WTC11 (cell line): Measurements from ENCODE around the gene GOLGA5. TPM values are rescaled to one million over a fixed set of nuclear protein-coding genes. Genes with fewer than 3 reads are reported as not detected.

Experiments
- ATAC-seq: fragments of 200-7000 bp; cut with Tn5 transposase; 2 replicates; pipeline ENCODE4 v1.10.0; 2021; ENCODE audit warnings: mild to moderate bottlenecking, moderate library complexity
- CTCF ChIA-PET: fragments of 300-600 bp; sonication (Branson Sonifier 250); formaldehyde crosslinking; loops from one replicate; lab custom pipeline; 2021; ENCODE audit warnings: antibody characterized with exemption; lab: Charles Lee
- POLR2A ChIA-PET: fragments of 350-600 bp; sonication (Branson Sonifier 250); formaldehyde crosslinking; loops from one replicate; lab custom pipeline; 2021; ENCODE audit warnings: antibody characterized with exemption; lab: Charles Lee
- DNase-seq: peaks from one replicate; pipeline ENCODE4 v3.0.0; 2021; ENCODE audit warnings: low spot score
- H3K27ac Mint-ChIP-seq: 2 replicates; pipeline ENCODE4 v1.8.0; 2021; ENCODE audit warnings: mixed read lengths
- H3K27me3 Mint-ChIP-seq: 2 replicates; pipeline ENCODE4 v1.8.0; 2021; ENCODE audit warnings: low read depth, mild to moderate bottlenecking, moderate library complexity, mixed read lengths
- H3K36me3 Mint-ChIP-seq: 2 replicates; pipeline ENCODE4 v1.8.0; 2021; ENCODE audit warnings: mixed read lengths
- H3K4me1 Mint-ChIP-seq: 2 replicates; pipeline ENCODE4 v1.8.0; 2022; ENCODE audit warnings: mixed read lengths
- H3K4me3 Mint-ChIP-seq: 2 replicates; pipeline ENCODE4 v1.8.0; 2021; ENCODE audit warnings: mild to moderate bottlenecking, moderate library complexity, mixed read lengths
- H3K9me3 Mint-ChIP-seq: 2 replicates; pipeline ENCODE4 v1.8.0; 2021; ENCODE audit warnings: mixed read lengths
- ATF3 ChIP-seq: sonication (generic); formaldehyde crosslinking; conservative IDR thresholded peaks from 2 replicates; pipeline ENCODE4 v1.8.1; 2022; ENCODE audit warnings: mild to moderate bottlenecking, missing genetic modification reagents
- CTCF ChIP-seq: fragments of 200-600 bp; IDR thresholded peaks from 2 replicates; pipeline ENCODE4 v1.8.0; 2022; ENCODE audit warnings: antibody characterized with exemption
- GABPB1 ChIP-seq: sonication (generic); formaldehyde crosslinking; IDR thresholded peaks from 2 replicates; pipeline ENCODE4 v1.8.1; 2023; ENCODE audit warnings: mild to moderate bottlenecking, missing genetic modification reagents
- IRF1 ChIP-seq: sonication (generic); formaldehyde crosslinking; IDR thresholded peaks from 2 replicates; pipeline ENCODE4 v1.8.0; 2023; ENCODE audit warnings: missing genetic modification reagents
- KAT7 ChIP-seq: sonication (generic); formaldehyde crosslinking; IDR thresholded peaks from 2 replicates; pipeline ENCODE4 v1.8.1; 2023; ENCODE audit warnings: missing genetic modification reagents, mild to moderate bottlenecking, borderline replicate concordance
- MLX ChIP-seq: sonication (generic); formaldehyde crosslinking; IDR thresholded peaks from 2 replicates; pipeline ENCODE4 v1.8.1; 2023; ENCODE audit warnings: mild to moderate bottlenecking, missing genetic modification reagents, moderate library complexity
- NFE2L1 ChIP-seq: sonication (generic); formaldehyde crosslinking; IDR thresholded peaks from 2 replicates; pipeline ENCODE4 v1.8.1; 2023; ENCODE audit warnings: missing genetic modification reagents
- OVOL2 ChIP-seq: fragments of 250-450 bp; sonication (Bioruptor Pico); IDR thresholded peaks from 2 replicates; pipeline ENCODE4 v1.9.0; 2021; ENCODE audit warnings: mild to moderate bottlenecking, borderline replicate concordance
- RELA ChIP-seq: sonication (generic); formaldehyde crosslinking; IDR thresholded peaks from 2 replicates; pipeline ENCODE4 v1.8.1; 2022; ENCODE audit warnings: missing genetic modification reagents, mild to moderate bottlenecking, borderline replicate concordance
- TCF7 ChIP-seq: sonication (generic); formaldehyde crosslinking; IDR thresholded peaks from 2 replicates; pipeline ENCODE4 v1.8.0; 2022; ENCODE audit warnings: mild to moderate bottlenecking, low read depth, missing genetic modification reagents, moderate library complexity
- ZBTB21 ChIP-seq: sonication (generic); formaldehyde crosslinking; IDR thresholded peaks from 2 replicates; pipeline ENCODE4 v1.8.1; 2023; ENCODE audit warnings: mild to moderate bottlenecking, missing genetic modification reagents, borderline replicate concordance
- ZMAT4 ChIP-seq: fragments of 250-450 bp; sonication (Bioruptor Pico); IDR thresholded peaks from 2 replicates; pipeline ENCODE4 v1.9.0; 2021; ENCODE audit warnings: mild to moderate bottlenecking
- ZNF317 ChIP-seq: sonication (generic); formaldehyde crosslinking; IDR thresholded peaks from 2 replicates; pipeline ENCODE4 v1.8.1; 2023; ENCODE audit warnings: low read depth, mild to moderate bottlenecking, moderate library complexity, missing genetic modification reagents, borderline replicate concordance
- ZNF396 ChIP-seq: fragments of 250-450 bp; sonication (Bioruptor Pico); IDR thresholded peaks from 2 replicates; pipeline ENCODE4 v1.8.0; 2021; ENCODE audit warnings: mild to moderate bottlenecking, moderate library complexity, borderline replicate concordance
- ZNF416 ChIP-seq: fragments of 250-450 bp; sonication (Bioruptor Pico); IDR thresholded peaks from 2 replicates; pipeline ENCODE4 v1.9.0; 2021; ENCODE audit warnings: mild to moderate bottlenecking, inconsistent platforms
- ZNF423 ChIP-seq: fragments of 250-450 bp; sonication (Bioruptor Pico); IDR thresholded peaks from 2 replicates; pipeline ENCODE4 v2.1.2; 2022; ENCODE audit warnings: mild to moderate bottlenecking, moderate library complexity
- ZNF671 ChIP-seq: fragments of 250-450 bp; sonication (Bioruptor Pico); IDR thresholded peaks from 2 replicates; pipeline ENCODE4 v1.8.0; 2021; ENCODE audit warnings: mild to moderate bottlenecking
- total RNA-seq: library from RNA; stranded (reverse); gene quantifications from 3 replicates; pipeline ENCODE4 v1.2.3, GENCODE V29; 2021
- TF ChIP-seq, protein P1 (sequence below): fragments of 250-450 bp; sonication (Bioruptor Pico); IDR thresholded peaks from 2 replicates; pipeline ENCODE4 v1.9.0; 2021; ENCODE audit warnings: moderate library complexity, mild to moderate bottlenecking, inconsistent platforms, borderline replicate concordance
- TF ChIP-seq, protein P2 (sequence below): sonication (generic); formaldehyde crosslinking; IDR thresholded peaks from 2 replicates; pipeline ENCODE4 v1.8.0; 2023; ENCODE audit warnings: missing genetic modification reagents, mild to moderate bottlenecking, borderline replicate concordance
- TF ChIP-seq, protein P3 (sequence below): fragments of 250-450 bp; sonication (Bioruptor Pico); conservative IDR thresholded peaks from 2 replicates; pipeline ENCODE4 v1.9.0; 2021; ENCODE audit warnings: mild to moderate bottlenecking

The GOLGA5 gene
- total RNA-seq, 1 experiment from 2014 or later, result 27.0 TPM

- no peak for TF ChIP-seq ZMAT4 (CRISPR knock-in tag)
- TF ChIP-seq, protein P1, sequence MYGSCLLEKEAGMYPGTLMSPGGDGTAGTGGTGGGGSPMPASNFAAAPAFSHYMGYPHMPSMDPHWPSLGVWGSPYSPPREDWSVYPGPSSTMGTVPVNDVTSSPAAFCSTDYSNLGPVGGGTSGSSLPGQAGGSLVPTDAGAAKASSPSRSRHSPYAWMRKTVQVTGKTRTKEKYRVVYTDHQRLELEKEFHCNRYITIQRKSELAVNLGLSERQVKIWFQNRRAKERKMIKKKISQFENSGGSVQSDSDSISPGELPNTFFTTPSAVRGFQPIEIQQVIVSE (CRISPR knock-in tag), result no peak
- TF ChIP-seq, protein P2, sequence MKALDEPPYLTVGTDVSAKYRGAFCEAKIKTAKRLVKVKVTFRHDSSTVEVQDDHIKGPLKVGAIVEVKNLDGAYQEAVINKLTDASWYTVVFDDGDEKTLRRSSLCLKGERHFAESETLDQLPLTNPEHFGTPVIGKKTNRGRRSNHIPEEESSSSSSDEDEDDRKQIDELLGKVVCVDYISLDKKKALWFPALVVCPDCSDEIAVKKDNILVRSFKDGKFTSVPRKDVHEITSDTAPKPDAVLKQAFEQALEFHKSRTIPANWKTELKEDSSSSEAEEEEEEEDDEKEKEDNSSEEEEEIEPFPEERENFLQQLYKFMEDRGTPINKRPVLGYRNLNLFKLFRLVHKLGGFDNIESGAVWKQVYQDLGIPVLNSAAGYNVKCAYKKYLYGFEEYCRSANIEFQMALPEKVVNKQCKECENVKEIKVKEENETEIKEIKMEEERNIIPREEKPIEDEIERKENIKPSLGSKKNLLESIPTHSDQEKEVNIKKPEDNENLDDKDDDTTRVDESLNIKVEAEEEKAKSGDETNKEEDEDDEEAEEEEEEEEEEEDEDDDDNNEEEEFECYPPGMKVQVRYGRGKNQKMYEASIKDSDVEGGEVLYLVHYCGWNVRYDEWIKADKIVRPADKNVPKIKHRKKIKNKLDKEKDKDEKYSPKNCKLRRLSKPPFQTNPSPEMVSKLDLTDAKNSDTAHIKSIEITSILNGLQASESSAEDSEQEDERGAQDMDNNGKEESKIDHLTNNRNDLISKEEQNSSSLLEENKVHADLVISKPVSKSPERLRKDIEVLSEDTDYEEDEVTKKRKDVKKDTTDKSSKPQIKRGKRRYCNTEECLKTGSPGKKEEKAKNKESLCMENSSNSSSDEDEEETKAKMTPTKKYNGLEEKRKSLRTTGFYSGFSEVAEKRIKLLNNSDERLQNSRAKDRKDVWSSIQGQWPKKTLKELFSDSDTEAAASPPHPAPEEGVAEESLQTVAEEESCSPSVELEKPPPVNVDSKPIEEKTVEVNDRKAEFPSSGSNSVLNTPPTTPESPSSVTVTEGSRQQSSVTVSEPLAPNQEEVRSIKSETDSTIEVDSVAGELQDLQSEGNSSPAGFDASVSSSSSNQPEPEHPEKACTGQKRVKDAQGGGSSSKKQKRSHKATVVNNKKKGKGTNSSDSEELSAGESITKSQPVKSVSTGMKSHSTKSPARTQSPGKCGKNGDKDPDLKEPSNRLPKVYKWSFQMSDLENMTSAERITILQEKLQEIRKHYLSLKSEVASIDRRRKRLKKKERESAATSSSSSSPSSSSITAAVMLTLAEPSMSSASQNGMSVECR, result no peak
- TF ChIP-seq ATF3 (CRISPR knock-in tag), result no peak
- TF ChIP-seq IRF1 (CRISPR knock-in tag), result no peak
- Mint-ChIP-seq H3K4me1 (peaks cover 19% of the 10 kb centered on the region), H3K27ac (no peak overlapping the region), H3K27me3 (peaks cover 28% of the 10 kb centered on the region), H3K4me3 (no peak overlapping the region), H3K9me3 (peaks cover 7% of the 10 kb centered on the region), H3K36me3 (peaks cover 8% of the 10 kb centered on the region)
- DNase-seq (no peak), ATAC-seq (no peak)
- ChIA-PET POLR2A (no interaction called here), CTCF (interaction anchor here (1.6 kb wide), 1 partner anchor 36 kb away, joined by 3 read pairs; no protein-coding TSS in a partner anchor)
These were observed 43.1 kb upstream of the GOLGA5 start for GRCh38 chr14:92750994-92751400.

DNA sequence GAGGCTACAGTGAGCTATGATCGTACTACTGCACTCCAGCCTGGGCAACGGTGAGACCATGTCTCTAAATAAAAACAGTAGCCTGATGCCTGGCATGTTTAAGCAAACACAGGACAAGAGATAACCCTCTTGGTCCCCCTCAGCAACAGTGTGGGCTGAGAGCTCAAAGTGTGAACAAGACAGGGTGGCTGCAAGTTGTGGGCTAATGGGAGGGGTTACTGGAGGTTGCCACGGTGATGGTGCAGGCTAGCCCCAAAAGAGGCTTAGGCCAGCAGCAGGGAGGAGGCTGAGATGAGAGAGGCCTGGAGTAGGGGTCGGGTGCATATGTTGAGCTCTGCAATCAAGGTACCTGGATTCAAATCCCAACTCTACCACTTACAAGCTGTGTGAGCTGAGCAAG is 42.3 kb upstream of the GOLGA5 start:
- H3K36me3 Mint-ChIP-seq, result peaks cover 3% of the 10 kb centered on the region
- TF ChIP-seq ATF3 (CRISPR knock-in tag) (no peak), CTCF (no peak), MLX (no peak), OVOL2 (CRISPR knock-in tag) (no peak), ZBTB21 (CRISPR knock-in tag) (no peak)
- ATAC-seq (no peak), DNase-seq (no peak)
- peaks cover 28% of the 10 kb centered on the region for H3K27me3 Mint-ChIP-seq
- ChIA-PET POLR2A (no interaction called here), CTCF (no interaction called here)
- H3K4me3 Mint-ChIP-seq, result no peak overlapping the region
- peaks cover 7% of the 10 kb centered on the region for H3K9me3 Mint-ChIP-seq
- peaks cover 19% of the 10 kb centered on the region for H3K4me1 Mint-ChIP-seq
- no peak overlapping the region for H3K27ac Mint-ChIP-seq

GRCh38 chr14:92753250-92753649 is 40.9 kb upstream of the GOLGA5 start:
- Mint-ChIP-seq H3K4me1 (peaks cover 7% of the 10 kb centered on the region; the same call in 1 of the 2 replicates), H3K4me3 (no peak overlapping the region), H3K36me3 (no peaks in the 10 kb centered on the region), H3K27ac (no peak overlapping the region), H3K27me3 (peaks cover 25% of the 10 kb centered on the region), H3K9me3 (peaks cover 7% of the 10 kb centered on the region)
- ATAC-seq (no peak), DNase-seq (no peak)
- POLR2A ChIA-PET, result no interaction called here
- CTCF ChIA-PET, result interaction anchor here (0.8 kb wide), 1 partner anchor 66 kb away, joined by 3 read pairs; no protein-coding TSS in a partner anchor
- TF ChIP-seq ZNF317 (no peak), KAT7 (CRISPR knock-in tag) (no peak), RELA (CRISPR knock-in tag) (no peak), ZNF671 (CRISPR knock-in tag) (no peak), GABPB1 (no peak), ZNF396 (CRISPR knock-in tag) (no peak), ZNF416 (CRISPR knock-in tag) (no peak), NFE2L1 (no peak), ZNF423 (no peak), TCF7 (CRISPR knock-in tag) (no peak), OVOL2 (CRISPR knock-in tag) (no peak)
- TF ChIP-seq, protein P3, sequence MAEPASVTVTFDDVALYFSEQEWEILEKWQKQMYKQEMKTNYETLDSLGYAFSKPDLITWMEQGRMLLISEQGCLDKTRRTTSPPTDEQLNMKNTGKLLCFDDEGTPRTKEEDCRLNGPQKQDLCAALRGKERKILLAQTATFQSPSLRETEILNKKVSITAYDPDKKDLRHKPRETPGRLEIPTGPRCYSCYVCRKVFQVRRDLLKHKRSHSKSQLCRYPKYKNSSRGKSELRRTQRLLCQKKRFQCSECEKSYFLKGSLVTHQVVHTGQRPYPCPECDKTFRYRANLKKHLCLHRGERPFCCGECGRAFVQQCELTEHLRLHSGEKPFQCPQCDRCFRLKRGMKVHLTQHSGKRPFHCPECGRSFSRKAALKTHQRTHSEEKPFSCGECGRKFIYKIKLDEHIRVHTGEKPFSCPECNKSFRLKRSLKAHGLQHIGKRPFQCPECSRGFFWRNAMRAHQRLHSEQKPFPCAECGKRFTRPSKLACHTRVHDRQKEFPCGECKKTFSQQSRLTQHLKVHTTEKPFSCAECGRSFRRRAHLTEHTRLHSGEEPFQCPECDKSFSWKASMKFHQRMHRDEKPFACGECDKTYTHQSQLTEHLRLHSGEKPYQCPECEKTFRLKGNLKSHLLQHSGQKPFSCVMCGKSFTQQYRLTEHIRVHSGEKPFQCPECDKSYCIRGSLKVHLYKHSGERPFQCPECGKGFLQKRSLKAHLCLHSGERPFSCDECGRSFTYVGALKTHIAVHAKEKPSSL, result no peak
